ENCODE data around the gene TNFRSF13B.

DNA sequence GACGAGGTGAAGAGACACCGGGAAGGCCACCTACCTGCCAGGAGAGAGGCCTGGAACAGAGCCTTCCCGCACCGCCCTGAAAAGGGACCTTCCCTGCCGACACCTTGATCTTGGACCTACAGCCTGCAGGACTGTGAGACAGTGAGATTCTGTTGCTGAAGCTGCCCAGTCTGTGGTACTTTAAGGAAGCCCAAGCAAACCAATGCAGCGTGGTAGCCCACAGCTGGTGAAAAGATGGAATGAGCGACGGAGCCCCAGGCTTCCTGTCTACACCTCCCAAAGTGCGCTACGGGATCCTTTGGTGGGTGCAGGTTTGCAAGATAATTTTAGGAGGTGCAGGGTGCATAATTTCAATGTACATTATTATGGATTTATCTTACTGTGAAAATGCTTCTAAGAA is 33.9 kb downstream of the TNFRSF13B start:
- TF ChIP-seq, protein P1, sequence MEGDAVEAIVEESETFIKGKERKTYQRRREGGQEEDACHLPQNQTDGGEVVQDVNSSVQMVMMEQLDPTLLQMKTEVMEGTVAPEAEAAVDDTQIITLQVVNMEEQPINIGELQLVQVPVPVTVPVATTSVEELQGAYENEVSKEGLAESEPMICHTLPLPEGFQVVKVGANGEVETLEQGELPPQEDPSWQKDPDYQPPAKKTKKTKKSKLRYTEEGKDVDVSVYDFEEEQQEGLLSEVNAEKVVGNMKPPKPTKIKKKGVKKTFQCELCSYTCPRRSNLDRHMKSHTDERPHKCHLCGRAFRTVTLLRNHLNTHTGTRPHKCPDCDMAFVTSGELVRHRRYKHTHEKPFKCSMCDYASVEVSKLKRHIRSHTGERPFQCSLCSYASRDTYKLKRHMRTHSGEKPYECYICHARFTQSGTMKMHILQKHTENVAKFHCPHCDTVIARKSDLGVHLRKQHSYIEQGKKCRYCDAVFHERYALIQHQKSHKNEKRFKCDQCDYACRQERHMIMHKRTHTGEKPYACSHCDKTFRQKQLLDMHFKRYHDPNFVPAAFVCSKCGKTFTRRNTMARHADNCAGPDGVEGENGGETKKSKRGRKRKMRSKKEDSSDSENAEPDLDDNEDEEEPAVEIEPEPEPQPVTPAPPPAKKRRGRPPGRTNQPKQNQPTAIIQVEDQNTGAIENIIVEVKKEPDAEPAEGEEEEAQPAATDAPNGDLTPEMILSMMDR (IDR thresholded peaks at IDR 0.05; ENCODE audit: insufficient read depth, low read length): no peak
- TF ChIP-seq POLR2AphosphoS5 (IDR thresholded peaks at IDR 0.05; ENCODE audit: low read depth) (no peak), SPI1 (IDR thresholded peaks at IDR 0.05; ENCODE audit: borderline replicate concordance, low read depth) (no peak)
- TF ChIP-seq, protein P2, sequence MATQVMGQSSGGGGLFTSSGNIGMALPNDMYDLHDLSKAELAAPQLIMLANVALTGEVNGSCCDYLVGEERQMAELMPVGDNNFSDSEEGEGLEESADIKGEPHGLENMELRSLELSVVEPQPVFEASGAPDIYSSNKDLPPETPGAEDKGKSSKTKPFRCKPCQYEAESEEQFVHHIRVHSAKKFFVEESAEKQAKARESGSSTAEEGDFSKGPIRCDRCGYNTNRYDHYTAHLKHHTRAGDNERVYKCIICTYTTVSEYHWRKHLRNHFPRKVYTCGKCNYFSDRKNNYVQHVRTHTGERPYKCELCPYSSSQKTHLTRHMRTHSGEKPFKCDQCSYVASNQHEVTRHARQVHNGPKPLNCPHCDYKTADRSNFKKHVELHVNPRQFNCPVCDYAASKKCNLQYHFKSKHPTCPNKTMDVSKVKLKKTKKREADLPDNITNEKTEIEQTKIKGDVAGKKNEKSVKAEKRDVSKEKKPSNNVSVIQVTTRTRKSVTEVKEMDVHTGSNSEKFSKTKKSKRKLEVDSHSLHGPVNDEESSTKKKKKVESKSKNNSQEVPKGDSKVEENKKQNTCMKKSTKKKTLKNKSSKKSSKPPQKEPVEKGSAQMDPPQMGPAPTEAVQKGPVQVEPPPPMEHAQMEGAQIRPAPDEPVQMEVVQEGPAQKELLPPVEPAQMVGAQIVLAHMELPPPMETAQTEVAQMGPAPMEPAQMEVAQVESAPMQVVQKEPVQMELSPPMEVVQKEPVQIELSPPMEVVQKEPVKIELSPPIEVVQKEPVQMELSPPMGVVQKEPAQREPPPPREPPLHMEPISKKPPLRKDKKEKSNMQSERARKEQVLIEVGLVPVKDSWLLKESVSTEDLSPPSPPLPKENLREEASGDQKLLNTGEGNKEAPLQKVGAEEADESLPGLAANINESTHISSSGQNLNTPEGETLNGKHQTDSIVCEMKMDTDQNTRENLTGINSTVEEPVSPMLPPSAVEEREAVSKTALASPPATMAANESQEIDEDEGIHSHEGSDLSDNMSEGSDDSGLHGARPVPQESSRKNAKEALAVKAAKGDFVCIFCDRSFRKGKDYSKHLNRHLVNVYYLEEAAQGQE (IDR thresholded peaks at IDR 0.05; ENCODE audit: insufficient replicate concordance, low read depth): no peak
